MCF 10A (cell line): ENCODE measurements around the gene UGGT2. TPM values are rescaled to one million over a fixed set of nuclear protein-coding genes. Genes with fewer than 3 reads are reported as not detected.

ENCODE experiments used
- BruUV-seq: library from RNA; stranded (reverse); fragments of 400-500 nt; replicated peaks from 2 replicates; lab custom pipeline; 2021; lab: Mats Ljungman, UMichigan
- CTCF ChIA-PET: fragments of 300-600 bp; sonication (Branson Sonifier 250); formaldehyde crosslinking; extraction: SDS; loops from one replicate; lab custom pipeline; 2021; ENCODE audit warnings: antibody characterized with exemption, inconsistent platforms; lab: Yijun Ruan, JAX
- POLR2A ChIA-PET: fragments of 300-600, 350-650 bp; sonication (Branson Sonifier 250); formaldehyde crosslinking; extraction: SDS; loops from one replicate; lab custom pipeline; 2020; ENCODE audit warnings: antibody characterized with exemption, inconsistent platforms; lab: Yijun Ruan, JAX
- DNase-seq: peaks from one replicate; pipeline ENCODE4 v3.0.0-alpha.2; 2018; ENCODE audit not compliant: unreplicated experiment
- H3K27ac Mint-ChIP-seq: one replicate; pipeline ENCODE4 v1.8.0; 2022; ENCODE audit warnings: mild to moderate bottlenecking, low read depth, mixed read lengths; ENCODE audit not compliant: unreplicated experiment
- H3K27me3 Mint-ChIP-seq: one replicate; pipeline ENCODE4 v1.8.0; 2022; ENCODE audit warnings: mixed read lengths; ENCODE audit not compliant: insufficient read depth, unreplicated experiment
- H3K36me3 Mint-ChIP-seq: one replicate; pipeline ENCODE4 v1.8.0; 2022; ENCODE audit warnings: mild to moderate bottlenecking, moderate library complexity, mixed read lengths; ENCODE audit not compliant: insufficient read depth, unreplicated experiment
- H3K4me1 Mint-ChIP-seq: one replicate; pipeline ENCODE4 v1.8.0; 2022; ENCODE audit warnings: mixed read lengths; ENCODE audit not compliant: insufficient read depth, unreplicated experiment
- H3K4me3 Mint-ChIP-seq: one replicate; pipeline ENCODE4 v1.8.0; 2022; ENCODE audit warnings: mild to moderate bottlenecking, moderate library complexity, mixed read lengths; ENCODE audit not compliant: unreplicated experiment
- H3K9me3 Mint-ChIP-seq: one replicate; pipeline ENCODE4 v1.8.0; 2022; ENCODE audit warnings: mixed read lengths; ENCODE audit not compliant: unreplicated experiment
- CTCF ChIP-seq: fragments of 200-600 bp; IDR thresholded peaks from one replicate; pipeline ENCODE4 v1.8.0; 2022; ENCODE audit warnings: antibody characterized with exemption, mild to moderate bottlenecking; ENCODE audit not compliant: unreplicated experiment
- intact Hi-C: fragments of 100-400 bp; cut with micrococcal nuclease; formaldehyde crosslinking; loops from 2 replicates; pipeline ENCODE4 v1.14.1; 2022
- total RNA-seq: library from RNA; stranded (reverse); gene quantifications from 2 replicates; pipeline ENCODE4 v1.2.3, GENCODE V29; 2022

Gene UGGT2
- total RNA-seq, 1 experiment from 2014 or later, result 54.0 TPM

- no peak for TF ChIP-seq CTCF
- H3K4me1 Mint-ChIP-seq, result peaks cover 9% of the 10 kb centered on the region
- intact Hi-C loops, result no loop called here
- CTCF ChIA-PET, result interaction anchor here (1.1 kb wide), 1 partner anchor 67 kb away, joined by 7 read pairs; no protein-coding TSS in a partner anchor
- H3K27me3 Mint-ChIP-seq, result no peaks in the 10 kb centered on the region
- H3K27ac Mint-ChIP-seq, result no peak overlapping the region
- H3K9me3 Mint-ChIP-seq, result peaks cover 13% of the 10 kb centered on the region
- POLR2A ChIA-PET, result interaction anchor here (0.6 kb wide), 1 partner anchor 1924 kb away, joined by 3 read pairs; no protein-coding TSS in a partner anchor
- H3K36me3 Mint-ChIP-seq, result peaks cover 21% of the 10 kb centered on the region
- no peak for DNase-seq
- BruUV-seq, result no TSS peak
- no peak overlapping the region for H3K4me3 Mint-ChIP-seq
Measured at GRCh38 chr13:95902741-95903140, 150.5 kb downstream of the UGGT2 start.

GRCh38 chr13:95898256-95898655 lies 154.9 kb downstream of the UGGT2 start:
- no peak for TF ChIP-seq CTCF
- no peak overlapping the region for H3K4me3 Mint-ChIP-seq
- H3K9me3 Mint-ChIP-seq, result peaks cover 11% of the 10 kb centered on the region
- peaks cover 17% of the 10 kb centered on the region for H3K4me1 Mint-ChIP-seq
- H3K27ac Mint-ChIP-seq, result no peak overlapping the region
- ChIA-PET POLR2A (interaction anchor here (0.6 to 1.0 kb wide), 2 partner anchors 12 to 64 kb away, joined by 3 read pairs; no protein-coding TSS in a partner anchor), CTCF (no interaction called here)
- H3K27me3 Mint-ChIP-seq, result no peaks in the 10 kb centered on the region
- intact Hi-C loops, result no loop called here
- BruUV-seq, result no TSS peak
- no peak for DNase-seq
- H3K36me3 Mint-ChIP-seq, result peaks cover 10% of the 10 kb centered on the region

- no peak for TF ChIP-seq CTCF
- intact Hi-C loops, result no loop called here
- Mint-ChIP-seq H3K36me3 (no peaks in the 10 kb centered on the region), H3K4me3 (no peak overlapping the region), H3K27ac (no peak overlapping the region), H3K9me3 (no peaks in the 10 kb centered on the region), H3K4me1 (peaks cover 17% of the 10 kb centered on the region), H3K27me3 (no peaks in the 10 kb centered on the region)
- ChIA-PET POLR2A (no interaction called here), CTCF (no interaction called here)
- no TSS peak for BruUV-seq
- peak; percentile 21 for DNase-seq
Measured at GRCh38 chr13:95896301-95896700, 156.9 kb downstream of the UGGT2 start.

GRCh38 chr13:95893861-95894260 lies 159.3 kb downstream of the UGGT2 start:
- Mint-ChIP-seq H3K27ac (no peak overlapping the region), H3K27me3 (no peaks in the 10 kb centered on the region), H3K4me3 (no peak overlapping the region), H3K36me3 (no peaks in the 10 kb centered on the region), H3K9me3 (no peaks in the 10 kb centered on the region), H3K4me1 (peaks cover 17% of the 10 kb centered on the region)
- CTCF ChIA-PET, result interaction anchor here (0.6 kb wide), 1 partner anchor 402 kb away, joined by 3 read pairs; no protein-coding TSS in a partner anchor
- POLR2A ChIA-PET, result interaction anchor here (1.2 kb wide), 1 partner anchor 159 kb away, joined by 4 read pairs; the partner anchor contains the start of gene UGGT2
- intact Hi-C loops, result no loop called here
- no peak for TF ChIP-seq CTCF
- DNase-seq, result no peak
- BruUV-seq, result no TSS peak
